Endothelial cell of umbilical vein (primary cell): ENCODE results near the gene GRM2. TPM values are rescaled to one million over a fixed set of nuclear protein-coding genes. Genes with fewer than 3 reads are reported as not detected.

Experiments
- BruUV-seq: library from RNA; stranded (reverse); fragments of 400-500 nt; replicated peaks from 2 replicates; lab custom pipeline; 2021; lab: Mats Ljungman, UMichigan
- CTCF ChIA-PET: fragments of 300-600, 350-600 bp; sonication (Branson Sonifier 250); formaldehyde crosslinking; loops from one replicate; lab custom pipeline; 2021; ENCODE audit warnings: antibody characterized with exemption, inconsistent platforms; lab: Charles Lee
- POLR2A ChIA-PET: fragments of 300-600, 350-600 bp; sonication (Branson Sonifier 250); formaldehyde crosslinking; loops from one replicate; lab custom pipeline; 2021; ENCODE audit warnings: antibody characterized with exemption, inconsistent platforms; lab: Charles Lee
- DNase-seq: peaks from one replicate; pipeline ENCODE4 v3.0.0-alpha.2; 2011; ENCODE audit warnings: low read depth, low spot score
- FAIRE-seq: peaks from 2 replicates; lab custom pipeline; 2011; peaks lifted over from hg19 to GRCh38; lab: Jason Lieb, UNC
- H2AFZ ChIP-seq: 2 replicates; pipeline ENCODE4 v1.6.0; 2012; ENCODE audit warnings: low read depth, low read length, control low read depth, inconsistent platforms
- H3K27ac ChIP-seq: 2 replicates; pipeline ENCODE4 v1.5.1; 2011; ENCODE audit warnings: low read depth, mild to moderate bottlenecking, control low read depth, low read length, moderate library complexity; ENCODE audit not compliant: insufficient read depth
- H3K27me3 ChIP-seq, 2 experiments: 2 replicates each; pipeline versions ENCODE4 v1.6.0 to v1.6.1; 2011; ENCODE audit warnings: low read length in 2 of 2, mixed read lengths in 1 of 2; ENCODE audit not compliant: control insufficient read depth in 2 of 2, insufficient read depth in 2 of 2
- H3K36me3 ChIP-seq, 2 experiments: 2 replicates in 1 of 2; 3 replicates in 1 of 2; pipeline ENCODE4 v1.5.1; 2011; ENCODE audit warnings: low read length in 2 of 2, mild to moderate bottlenecking in 1 of 2, moderate library complexity in 1 of 2; ENCODE audit not compliant: control insufficient read depth in 2 of 2, insufficient read depth in 2 of 2; ENCODE audit errors: extremely low read depth in 1 of 2
- H3K4me1 ChIP-seq: 3 replicates; pipeline ENCODE4 v1.5.1; 2011; ENCODE audit warnings: mild to moderate bottlenecking, low read length; ENCODE audit not compliant: control insufficient read depth, insufficient read depth; ENCODE audit errors: extremely low read depth
- H3K4me2 ChIP-seq: 2 replicates; pipeline ENCODE4 v1.6.1; 2011; ENCODE audit warnings: low read length, control low read depth, mixed read lengths; ENCODE audit not compliant: insufficient read depth
- H3K4me3 ChIP-seq, 3 experiments: fragments of 200-600 bp in 1 of 3; sonication (generic), shearing (Covaris generic) in 1 of 3; replicated peaks in 1 of 3; 2 replicates each; pipeline ENCODE4 v1.5.1; 2011 to 2016; ENCODE audit warnings: control low read depth in 3 of 3, low read length in 3 of 3, mild to moderate bottlenecking in 2 of 3, inconsistent platforms in 1 of 3, low read depth in 1 of 3, moderate library complexity in 1 of 3; ENCODE audit not compliant: insufficient read depth in 1 of 3
- H3K79me2 ChIP-seq: 2 replicates; pipeline ENCODE4 v1.6.0; 2012; ENCODE audit warnings: low read length, inconsistent platforms; ENCODE audit not compliant: control insufficient read depth, insufficient read depth
- H3K9ac ChIP-seq: replicated peaks from 2 replicates; pipeline ENCODE3; 2011; ENCODE audit warnings: low read length, control low read depth; ENCODE audit not compliant: insufficient read depth; ENCODE audit errors: extremely low read depth
- H3K9me1 ChIP-seq: replicated peaks from 3 replicates; pipeline ENCODE4 v1.6.0; 2011; ENCODE audit warnings: mild to moderate bottlenecking, low read length; ENCODE audit not compliant: control insufficient read depth, insufficient read depth; ENCODE audit errors: extremely low read depth
- H3K9me3 ChIP-seq: replicated peaks from 2 replicates; pipeline ENCODE4 v1.5.1; 2012; ENCODE audit warnings: low read length, inconsistent platforms; ENCODE audit not compliant: control insufficient read depth, insufficient read depth
- H4K20me1 ChIP-seq: replicated peaks from 2 replicates; pipeline ENCODE3; 2011; ENCODE audit warnings: mild to moderate bottlenecking, low read length; ENCODE audit not compliant: control insufficient read depth, insufficient read depth; ENCODE audit errors: extremely low read depth
- EZH2 ChIP-seq: IDR thresholded peaks from 2 replicates; pipeline ENCODE4 v1.6.1; 2012; ENCODE audit warnings: borderline replicate concordance, low read depth, mild to moderate bottlenecking, moderate library complexity, low read length, inconsistent platforms; ENCODE audit not compliant: severe bottlenecking
- FOS ChIP-seq: IDR thresholded peaks from 2 replicates; pipeline ENCODE4 v1.6.1; 2011; ENCODE audit warnings: mild to moderate bottlenecking, low read length, moderate library complexity, borderline replicate concordance; ENCODE audit not compliant: insufficient read depth
- JUN ChIP-seq: IDR thresholded peaks from 2 replicates; pipeline ENCODE4 v1.6.1; 2011; ENCODE audit warnings: borderline replicate concordance, low read depth; ENCODE audit not compliant: insufficient read length, insufficient read depth
- MYC ChIP-seq: IDR thresholded peaks from one replicate; pipeline ENCODE4 v1.6.1; 2011; ENCODE audit warnings: mild to moderate bottlenecking, low read depth, low read length
- POLR2A ChIP-seq: IDR thresholded peaks from 2 replicates; pipeline ENCODE4 v1.6.1; 2012; ENCODE audit warnings: low read depth, mild to moderate bottlenecking, control low read depth, low read length
- POLR2AphosphoS5 ChIP-seq: IDR thresholded peaks from 2 replicates; pipeline ENCODE4 v1.6.1; 2012; ENCODE audit warnings: low read depth, mild to moderate bottlenecking, control low read depth, low read length, moderate library complexity; ENCODE audit not compliant: insufficient read depth
- dilution Hi-C: fragments of 300-500 bp; cut with MboI; formaldehyde crosslinking; loops from one replicate; pipeline ENCODE4 v1.15.0; 2019; ENCODE audit warnings: low sequenced_read_pairs; ENCODE audit not compliant: extremely low pct_ligation_motif_present
- intact Hi-C: fragments of 100-400 bp; cut with micrococcal nuclease; formaldehyde crosslinking; loops from one replicate; pipeline ENCODE4 v1.10.0; 2022
- polyA plus RNA-seq, 4 experiments: library from polyadenylated mRNA; depleted of rRNA in 3 of 4; stranded (reverse) in 3 of 4; unstranded in 1 of 4; fragments of >200 nt; gene quantifications; 2 replicates each; pipeline versions ENCODE4 v1.2.1 to v1.2.3, GENCODE V29; 2011 to 2012; ENCODE audit warnings: missing spikeins in 1 of 4
- total RNA-seq: library from RNA; stranded (reverse); gene quantifications from 2 replicates; pipeline ENCODE4 v1.2.3, GENCODE V29; 2021
- TF ChIP-seq, protein P1 (sequence below): IDR thresholded peaks from 2 replicates; pipeline ENCODE4 v1.6.1; 2011; ENCODE audit not compliant: insufficient read depth, insufficient read length
- TF ChIP-seq, protein P2 (sequence below), 2 donors: IDR thresholded peaks; 1 replicate in 1 of 2; 2 replicates in 1 of 2; pipeline ENCODE4 v1.5.1; 2011; ENCODE audit warnings: low read length in 2 of 2, mild to moderate bottlenecking in 2 of 2, moderate library complexity in 2 of 2, control low read depth in 1 of 2, inconsistent platforms in 1 of 2, low read depth in 1 of 2; ENCODE audit not compliant: insufficient read depth in 1 of 2; ENCODE audit errors: extremely low read depth in 1 of 2

Gene GRM2
- total and polyA plus RNA-seq, 2 donors (not counting 3 experiments of a cell fraction or from before 2014, with no cell fraction given), result 0.10 to 0.51 TPM

DNA sequence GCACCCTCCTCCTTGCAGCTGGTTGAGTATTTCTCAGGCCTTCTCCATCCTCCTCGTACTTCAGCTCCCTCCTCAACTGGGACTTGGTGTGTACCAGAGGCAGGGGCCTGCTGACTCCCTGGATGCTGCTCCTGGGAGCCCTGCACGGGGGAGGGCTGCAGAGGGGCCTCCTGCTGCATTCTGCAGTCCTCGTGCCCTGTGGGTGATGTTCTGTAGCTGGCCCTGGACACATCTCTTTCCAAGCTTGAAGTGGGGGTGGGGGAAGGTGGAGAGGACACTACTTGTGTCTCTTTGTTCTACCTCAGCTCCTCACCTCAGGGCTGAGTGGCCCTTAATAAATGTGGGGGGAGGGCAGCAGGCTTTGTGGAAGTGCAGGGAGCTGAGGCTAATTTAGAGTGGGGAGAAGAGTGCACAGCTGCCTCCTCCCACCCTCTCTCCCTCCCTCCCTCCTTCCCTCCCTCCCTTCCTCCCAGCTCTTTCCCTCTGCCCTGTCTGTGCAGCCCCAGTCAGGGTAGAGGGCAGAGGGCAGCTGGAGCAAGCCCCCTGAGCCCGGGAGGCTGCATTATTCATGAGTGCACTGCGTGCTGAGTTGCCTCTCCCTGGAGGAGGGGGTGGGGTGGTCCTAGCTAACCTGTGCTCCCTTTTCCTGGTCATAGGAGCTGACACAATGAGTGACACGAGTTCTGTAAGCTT lies 3.7 kb upstream of the GRM2 start:
- no peaks in the 10 kb centered on the region for H3K9me1 ChIP-seq
- H3K4me1 ChIP-seq, result peaks cover 3% of the 10 kb centered on the region
- H4K20me1 ChIP-seq, result no peaks in the 10 kb centered on the region
- BruUV-seq, result no TSS peak
- no peak overlapping the region for H3K9ac ChIP-seq
- DNase-seq (no peak), FAIRE-seq (no peak)
- peaks cover 0 to 9% of the 10 kb centered on the region in 2 experiments for H3K27me3 ChIP-seq
- H3K4me2 ChIP-seq, result no peak overlapping the region
- no peaks in the 10 kb centered on the region for H3K9me3 ChIP-seq
- TF ChIP-seq POLR2AphosphoS5 (no peak), JUN (no peak), POLR2A (no peak), FOS (no peak)
- TF ChIP-seq, protein P1, sequence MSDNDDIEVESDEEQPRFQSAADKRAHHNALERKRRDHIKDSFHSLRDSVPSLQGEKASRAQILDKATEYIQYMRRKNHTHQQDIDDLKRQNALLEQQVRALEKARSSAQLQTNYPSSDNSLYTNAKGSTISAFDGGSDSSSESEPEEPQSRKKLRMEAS, result no peak
- no peak overlapping the region for H2AFZ ChIP-seq
- CTCF ChIA-PET, result no interaction called here
- H3K4me3 ChIP-seq, result no peak overlapping the region
- H3K27ac ChIP-seq, result no peak overlapping the region
- intact Hi-C loops, result no loop called here
- H3K79me2 ChIP-seq, result no peaks in the 10 kb centered on the region
- POLR2A ChIA-PET, result no interaction called here
- peaks cover 0 to 9% of the 10 kb centered on the region in 2 experiments for H3K36me3 ChIP-seq
- dilution Hi-C loops, result no loop called here

DNA sequence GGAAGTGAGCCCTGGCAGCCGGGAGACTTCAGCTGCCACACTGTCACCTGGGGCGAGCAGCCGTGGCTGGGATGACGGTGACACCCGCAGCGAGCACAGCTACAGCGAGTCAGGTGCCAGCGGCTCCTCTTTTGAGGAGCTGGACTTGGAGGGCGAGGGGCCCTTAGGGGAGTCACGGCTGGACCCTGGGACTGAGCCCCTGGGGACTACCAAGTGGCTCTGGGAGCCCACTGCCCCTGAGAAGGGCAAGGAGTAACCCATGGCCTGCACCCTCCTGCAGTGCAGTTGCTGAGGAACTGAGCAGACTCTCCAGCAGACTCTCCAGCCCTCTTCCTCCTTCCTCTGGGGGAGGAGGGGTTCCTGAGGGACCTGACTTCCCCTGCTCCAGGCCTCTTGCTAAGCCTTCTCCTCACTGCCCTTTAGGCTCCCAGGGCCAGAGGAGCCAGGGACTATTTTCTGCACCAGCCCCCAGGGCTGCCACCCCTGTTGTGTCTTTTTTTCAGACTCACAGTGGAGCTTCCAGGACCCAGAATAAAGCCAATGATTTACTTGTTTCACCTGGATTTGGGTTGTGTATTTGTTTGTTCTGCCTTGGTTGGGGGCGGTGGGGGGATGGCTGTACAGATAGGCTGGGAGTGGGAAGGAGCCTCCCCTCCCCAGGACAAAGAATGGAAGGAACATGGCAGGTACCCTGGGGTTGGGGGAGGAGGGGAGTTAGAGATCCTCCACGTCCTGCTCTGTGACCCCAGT lies 2.9 kb upstream of the GRM2 start:
- Histone ChIP-seq H3K4me2 (no peak overlapping the region), H3K9me1 (no peaks in the 10 kb centered on the region), H3K36me3 (peaks cover 0 to 9% of the 10 kb centered on the region in 2 experiments), H4K20me1 (no peaks in the 10 kb centered on the region), H2AFZ (no peak overlapping the region), H3K27ac (no peak overlapping the region), H3K9me3 (no peaks in the 10 kb centered on the region), H3K79me2 (no peaks in the 10 kb centered on the region), H3K27me3 (peaks cover 2 to 10% of the 10 kb centered on the region in 2 experiments), H3K9ac (no peak overlapping the region), H3K4me3 (no peak overlapping the region), H3K4me1 (peaks cover 3% of the 10 kb centered on the region)
- POLR2A ChIA-PET, result no interaction called here
- dilution Hi-C loops, result no loop called here
- no TSS peak for BruUV-seq
- no peak for FAIRE-seq
- intact Hi-C loops, result no loop called here
- no peak for DNase-seq
- TF ChIP-seq EZH2 (no peak), POLR2AphosphoS5 (no peak), FOS (no peak), MYC (no peak), JUN (no peak), POLR2A (no peak)
- TF ChIP-seq, protein P2, sequence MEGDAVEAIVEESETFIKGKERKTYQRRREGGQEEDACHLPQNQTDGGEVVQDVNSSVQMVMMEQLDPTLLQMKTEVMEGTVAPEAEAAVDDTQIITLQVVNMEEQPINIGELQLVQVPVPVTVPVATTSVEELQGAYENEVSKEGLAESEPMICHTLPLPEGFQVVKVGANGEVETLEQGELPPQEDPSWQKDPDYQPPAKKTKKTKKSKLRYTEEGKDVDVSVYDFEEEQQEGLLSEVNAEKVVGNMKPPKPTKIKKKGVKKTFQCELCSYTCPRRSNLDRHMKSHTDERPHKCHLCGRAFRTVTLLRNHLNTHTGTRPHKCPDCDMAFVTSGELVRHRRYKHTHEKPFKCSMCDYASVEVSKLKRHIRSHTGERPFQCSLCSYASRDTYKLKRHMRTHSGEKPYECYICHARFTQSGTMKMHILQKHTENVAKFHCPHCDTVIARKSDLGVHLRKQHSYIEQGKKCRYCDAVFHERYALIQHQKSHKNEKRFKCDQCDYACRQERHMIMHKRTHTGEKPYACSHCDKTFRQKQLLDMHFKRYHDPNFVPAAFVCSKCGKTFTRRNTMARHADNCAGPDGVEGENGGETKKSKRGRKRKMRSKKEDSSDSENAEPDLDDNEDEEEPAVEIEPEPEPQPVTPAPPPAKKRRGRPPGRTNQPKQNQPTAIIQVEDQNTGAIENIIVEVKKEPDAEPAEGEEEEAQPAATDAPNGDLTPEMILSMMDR (IDR thresholded peaks at IDR 0.05; ENCODE audit: extremely low read depth in 1 of 2, insufficient read depth in 1 of 2, low read depth in 1 of 2, low read length in 2 of 2), result no peak
- TF ChIP-seq, protein P1, result no peak
- CTCF ChIA-PET, result interaction anchor here (1.0 kb wide), 2 partner anchors 9 to 22 kb away, joined by 3 to 6 read pairs; no protein-coding TSS in a partner anchor
